ENCODE data around the gene SP140.

GRCh38 chr2:230246206-230246605 is 20.7 kb downstream of the SP140 start:
- TF ChIP-seq CTCF (IDR thresholded peaks at IDR 0.05) (no peak), EZH2 (IDR thresholded peaks at IDR 0.05) (no peak), EZH2phosphoT487 (IDR thresholded peaks at IDR 0.05) (no peak)

Data from neural progenitor cell (in vitro differentiated cells).